Measurements from ENCODE around the gene SMARCA5. TPM values are rescaled to one million over a fixed set of nuclear protein-coding genes. Genes with fewer than 3 reads are reported as not detected.

Gene SMARCA5
- polyA plus RNA-seq, 1 of the 3 experiments (the other 2 are of a cell fraction): 7.5 TPM

DNA sequence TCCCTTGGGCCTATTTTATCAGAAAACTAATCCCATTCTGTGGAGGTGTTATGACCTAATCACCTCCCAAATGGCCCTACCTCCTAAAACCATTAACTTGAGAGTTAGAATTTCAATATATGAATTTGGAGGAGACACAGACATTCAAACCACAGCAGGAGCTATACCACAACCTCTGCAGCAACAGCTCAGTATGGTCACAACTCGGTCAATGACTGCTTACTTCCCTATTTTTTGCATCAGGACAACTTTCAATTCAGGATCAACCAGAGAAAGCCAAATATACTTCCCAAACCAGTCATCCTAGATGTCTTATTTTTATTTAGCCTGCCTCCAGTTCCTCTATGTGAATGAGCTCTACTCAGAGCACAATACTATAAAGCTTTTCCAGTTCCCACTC is 11.3 kb upstream of the SMARCA5 start:
- H3K27ac ChIP-seq (ENCODE audit: low read depth in 2 of 2, low read length in 1 of 2): no peak overlapping the region
- H4K20me1 ChIP-seq (ENCODE audit: insufficient read depth): no peaks in the 10 kb centered on the region
- DNase-seq: no peak
- H3K4me3 ChIP-seq (ENCODE audit: low read depth in 2 of 2, low read length in 1 of 2): no peak overlapping the region
- H3K9me3 ChIP-seq: no peaks in the 10 kb centered on the region
- POLR2A ChIA-PET: no interaction called here
- H3K9ac ChIP-seq: no peak overlapping the region
- WGBS (ENCODE audit: low lambda C conversion rate): 50% methylated on average over 1 of the region's 1 CpG
- CTCF ChIA-PET: interaction anchor here (0.6 kb wide), 1 partner anchor 8 kb away, joined by 3 read pairs; no protein-coding TSS in a partner anchor
- no peaks in the 10 kb centered on the region for H3K9me2 ChIP-seq
- H3K79me2 ChIP-seq (ENCODE audit: insufficient read depth): no peaks in the 10 kb centered on the region
- no peaks in the 10 kb centered on the region for H3K36me3 ChIP-seq (replicated peaks in 1 of 2; ENCODE audit: control insufficient read depth in 1 of 2, insufficient read depth in 2 of 2, low read length in 1 of 2)
- H3K27me3 ChIP-seq (ENCODE audit: insufficient read depth): no peaks in the 10 kb centered on the region
- no peak overlapping the region for H3K4me2 ChIP-seq
- TF ChIP-seq YY1 (IDR thresholded peaks at IDR 0.05; ENCODE audit: low read depth) (no peak), MXI1 (IDR thresholded peaks at IDR 0.05; ENCODE audit: low read depth, low read length) (no peak), JUND (IDR thresholded peaks at IDR 0.05) (no peak), TCF12 (IDR thresholded peaks at IDR 0.05) (no peak), CHD2 (IDR thresholded peaks at IDR 0.05; ENCODE audit: low read length, partially characterized antibody) (no peak), TEAD4 (IDR thresholded peaks at IDR 0.05; ENCODE audit: borderline replicate concordance, insufficient read depth) (no peak), REST (IDR thresholded peaks at IDR 0.05; ENCODE audit: low read depth, low read length) (no peak), RAD21 (IDR thresholded peaks at IDR 0.05; ENCODE audit: low read length) (no peak), RCOR1 (IDR thresholded peaks at IDR 0.05; ENCODE audit: low read length) (no peak), EZH2phosphoT487 (IDR thresholded peaks at IDR 0.05; ENCODE audit: borderline replicate concordance, low read depth) (no peak)
- TF ChIP-seq, protein P1, sequence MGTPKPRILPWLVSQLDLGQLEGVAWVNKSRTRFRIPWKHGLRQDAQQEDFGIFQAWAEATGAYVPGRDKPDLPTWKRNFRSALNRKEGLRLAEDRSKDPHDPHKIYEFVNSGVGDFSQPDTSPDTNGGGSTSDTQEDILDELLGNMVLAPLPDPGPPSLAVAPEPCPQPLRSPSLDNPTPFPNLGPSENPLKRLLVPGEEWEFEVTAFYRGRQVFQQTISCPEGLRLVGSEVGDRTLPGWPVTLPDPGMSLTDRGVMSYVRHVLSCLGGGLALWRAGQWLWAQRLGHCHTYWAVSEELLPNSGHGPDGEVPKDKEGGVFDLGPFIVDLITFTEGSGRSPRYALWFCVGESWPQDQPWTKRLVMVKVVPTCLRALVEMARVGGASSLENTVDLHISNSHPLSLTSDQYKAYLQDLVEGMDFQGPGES (IDR thresholded peaks at IDR 0.05; ENCODE audit: low read depth, low read length): no peak
- no peak overlapping the region for H2AFZ ChIP-seq (ENCODE audit: low read depth)
- no peaks in the 10 kb centered on the region for H3F3A ChIP-seq (replicated peaks; ENCODE audit: insufficient read depth)
- H3K4me1 ChIP-seq (ENCODE audit: control insufficient read depth in 1 of 2, insufficient read depth in 2 of 2, low read depth in 1 of 2, low read length in 1 of 2): no peaks in the 10 kb centered on the region

- Histone ChIP-seq H3F3A (replicated peaks; ENCODE audit: insufficient read depth) (no peaks in the 10 kb centered on the region), H3K4me1 (ENCODE audit: control insufficient read depth in 1 of 2, insufficient read depth in 2 of 2, low read depth in 1 of 2, low read length in 1 of 2) (no peaks in the 10 kb centered on the region), H3K4me2 (no peak overlapping the region), H3K27me3 (ENCODE audit: insufficient read depth) (no peaks in the 10 kb centered on the region), H4K20me1 (ENCODE audit: insufficient read depth) (no peaks in the 10 kb centered on the region), H3K9ac (no peak overlapping the region), H2AFZ (ENCODE audit: low read depth) (no peak overlapping the region), H3K4me3 (ENCODE audit: low read depth in 2 of 2, low read length in 1 of 2) (no peak overlapping the region), H3K27ac (ENCODE audit: low read depth in 2 of 2, low read length in 1 of 2) (no peak overlapping the region), H3K9me3 (no peaks in the 10 kb centered on the region), H3K9me2 (no peaks in the 10 kb centered on the region), H3K79me2 (ENCODE audit: insufficient read depth) (no peaks in the 10 kb centered on the region), H3K36me3 (replicated peaks in 1 of 2; ENCODE audit: control insufficient read depth in 1 of 2, insufficient read depth in 2 of 2, low read length in 1 of 2) (no peaks in the 10 kb centered on the region)
- CTCF ChIA-PET: no interaction called here
- WGBS (ENCODE audit: low lambda C conversion rate): 83% methylated on average over 1 of the region's 1 CpG
- no peak for DNase-seq
- TF ChIP-seq MXI1 (IDR thresholded peaks at IDR 0.05; ENCODE audit: low read depth, low read length): no peak
- no peak for TF ChIP-seq NRF1 (IDR thresholded peaks at IDR 0.05; ENCODE audit: low read depth, low read length)
- TF ChIP-seq ELF1 (IDR thresholded peaks at IDR 0.05): no peak
- TF ChIP-seq TCF12 (IDR thresholded peaks at IDR 0.05): no peak
- no peak for TF ChIP-seq NFIC (IDR thresholded peaks at IDR 0.05; ENCODE audit: borderline replicate concordance)
- no peak for TF ChIP-seq RFX5 (IDR thresholded peaks at IDR 0.05; ENCODE audit: low read length)
- TF ChIP-seq RXRA (IDR thresholded peaks at IDR 0.05; ENCODE audit: borderline replicate concordance, low read depth): no peak
- no peak for TF ChIP-seq GABPA (IDR thresholded peaks at IDR 0.05; ENCODE audit: low read depth)
- no peak for TF ChIP-seq POLR2AphosphoS5 (IDR thresholded peaks at IDR 0.05; ENCODE audit: low read depth, low read length)
- no peak for TF ChIP-seq CHD2 (IDR thresholded peaks at IDR 0.05; ENCODE audit: low read length, partially characterized antibody)
- TF ChIP-seq TAF1 (IDR thresholded peaks at IDR 0.05; ENCODE audit: borderline replicate concordance, low read depth, low read length): no peak
- TF ChIP-seq SIN3A (IDR thresholded peaks at IDR 0.05; ENCODE audit: borderline replicate concordance, low read depth, low read length): no peak
- no peak for TF ChIP-seq FOXM1 (IDR thresholded peaks at IDR 0.05; ENCODE audit: low read depth)
- POLR2A ChIA-PET: no interaction called here
Observed at GRCh38 chr4:143506031-143506430, 7.5 kb upstream of the SMARCA5 start.
